Measurements from ENCODE around the gene BICD1. TPM values are rescaled to one million over a fixed set of nuclear protein-coding genes. Genes with fewer than 3 reads are reported as not detected.
A peak's percentile ranks its signal among the peaks of the same experiment; 100 is the strongest.

Gene BICD1
- polyA plus RNA-seq, 12 donors = 9.5 to 13.5 (median 11.8) TPM; not detected in 1

- DNase-seq = no peak
These were observed 34.2 kb downstream of the BICD1 start for GRCh38 chr12:32140877-32141276.

GRCh38 chr12:32145096-32145495 lies 38.4 kb downstream of the BICD1 start:
- no peak for DNase-seq

DNA sequence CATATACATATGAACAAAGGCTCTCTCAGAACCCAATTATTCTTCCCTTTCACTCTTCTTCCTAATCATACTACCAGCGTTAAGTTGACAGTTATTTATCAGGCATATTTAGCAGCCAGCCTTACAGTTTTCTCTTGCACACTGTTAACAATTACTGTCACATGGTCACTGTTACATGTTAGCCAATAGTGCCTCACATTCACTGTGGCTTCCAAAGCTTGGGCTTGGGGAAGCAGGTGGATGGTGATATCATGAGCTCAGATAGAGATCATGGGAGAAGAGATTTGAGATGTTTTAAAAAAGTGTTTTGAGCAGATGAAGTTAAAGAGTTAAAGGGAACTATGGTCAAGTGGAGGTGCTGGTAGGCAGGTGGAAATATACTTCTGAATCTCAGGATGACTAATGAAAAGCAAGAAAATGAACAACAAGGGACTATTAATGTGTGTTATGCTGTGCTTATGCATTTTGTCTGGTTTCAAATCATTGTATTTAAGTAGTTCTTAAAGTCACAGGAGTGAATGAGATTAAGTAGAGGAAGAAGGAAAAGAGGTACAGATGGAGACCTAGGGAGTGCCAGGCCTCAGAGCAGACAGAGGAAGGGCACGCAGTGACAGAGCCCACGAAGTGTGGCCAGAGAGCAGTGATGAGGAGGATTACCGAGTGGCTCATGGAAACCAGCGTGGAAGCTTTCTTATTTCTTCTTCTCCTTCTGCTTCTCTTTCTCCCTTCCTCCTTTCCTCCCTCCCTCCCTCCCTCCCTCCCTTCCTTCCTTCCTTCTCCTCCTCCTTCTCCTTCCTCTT lies 39.6 kb downstream of the BICD1 start:
- no peak for DNase-seq

DNA sequence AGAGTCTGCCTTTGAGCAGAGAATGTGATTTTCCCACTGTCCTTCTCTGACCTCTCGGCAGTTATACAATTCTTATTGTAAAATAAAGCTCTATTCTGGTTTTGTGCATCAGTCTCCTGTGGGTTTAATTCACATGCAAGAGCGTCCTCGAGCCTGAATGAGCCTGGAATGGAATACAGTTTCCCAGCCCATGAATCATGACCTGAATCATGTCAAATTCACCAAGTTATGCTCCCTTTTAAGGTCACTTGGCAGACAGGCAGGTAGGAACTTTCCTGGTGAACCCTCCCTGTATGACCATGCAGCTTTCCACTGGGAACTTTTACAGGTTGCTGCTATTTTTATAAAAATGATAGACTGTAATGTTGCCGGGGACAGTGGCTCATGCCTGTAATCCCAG lies 41.7 kb downstream of the BICD1 start:
- no peak for DNase-seq

DNA sequence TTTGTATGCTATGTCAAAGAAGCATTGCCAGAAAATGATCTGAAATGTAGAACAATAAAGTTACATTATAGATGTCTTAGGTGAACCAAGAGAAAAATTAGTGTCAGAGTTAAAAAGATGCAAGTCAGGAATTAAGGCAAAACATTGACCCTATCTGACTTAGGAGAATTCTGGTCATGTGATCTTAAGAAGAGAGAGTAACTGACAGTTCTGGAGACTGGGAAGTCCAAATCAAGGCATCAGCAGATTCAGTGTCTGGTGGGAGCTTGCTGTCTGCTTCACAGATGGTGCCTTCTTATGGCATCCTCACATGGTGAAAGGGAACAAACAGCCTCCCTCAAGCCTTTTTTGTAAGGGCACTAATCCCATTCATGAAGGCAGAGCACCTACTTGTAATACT lies 42.8 kb downstream of the BICD1 start:
- DNase-seq = no peak

DNA sequence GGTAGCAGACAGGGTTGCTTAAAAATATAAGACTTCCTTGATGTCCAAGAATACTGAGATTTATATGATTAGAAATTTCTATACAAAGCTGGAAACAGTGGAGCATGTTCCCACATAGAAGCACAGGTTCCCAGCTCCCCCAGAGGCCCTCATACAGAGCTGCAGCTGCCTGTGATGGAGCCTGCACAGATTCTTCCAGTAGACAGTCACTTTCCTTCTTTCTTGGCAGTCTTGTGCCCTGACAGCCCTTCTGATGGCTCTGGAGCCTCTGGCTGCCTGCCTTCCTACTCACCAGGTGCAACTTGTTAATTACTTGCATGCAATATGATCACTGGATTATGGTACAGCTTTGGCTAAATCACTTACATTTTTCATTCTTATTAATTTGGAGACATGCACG lies 44.4 kb downstream of the BICD1 start:
- DNase-seq = no peak

GRCh38 chr12:32151552-32151951 lies 44.9 kb downstream of the BICD1 start:
- DNase-seq = no peak

- DNase-seq = no peak
These were observed 48.4 kb downstream of the BICD1 start for GRCh38 chr12:32155041-32155440.

DNA sequence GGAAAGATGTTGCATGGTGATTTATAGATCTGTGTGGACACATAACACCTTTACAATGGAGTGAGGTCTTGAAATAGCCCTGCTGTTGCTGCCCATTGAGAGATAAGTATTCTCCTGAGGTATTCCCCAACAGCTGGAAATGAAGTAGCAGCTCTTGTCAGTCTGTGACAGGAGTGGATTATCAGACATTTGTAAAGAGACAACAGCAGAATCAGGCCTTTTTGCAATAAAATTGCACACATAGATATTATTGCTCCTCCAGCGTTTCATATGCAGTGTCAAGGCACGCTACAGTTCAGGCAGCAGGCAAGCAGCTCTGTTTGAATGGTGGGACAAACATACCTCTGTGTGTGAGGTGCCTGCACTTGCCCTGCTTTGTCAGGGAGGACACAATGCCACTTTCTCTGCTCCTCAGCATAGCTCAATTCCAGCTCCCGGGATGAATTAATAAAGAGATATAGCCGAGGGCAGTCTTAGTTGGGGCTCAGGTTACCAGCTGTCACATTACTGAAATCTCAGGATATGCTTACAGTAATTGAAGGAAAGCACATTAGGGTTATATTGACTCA lies 49.4 kb downstream of the BICD1 start:
- DNase-seq = no peak

DNA sequence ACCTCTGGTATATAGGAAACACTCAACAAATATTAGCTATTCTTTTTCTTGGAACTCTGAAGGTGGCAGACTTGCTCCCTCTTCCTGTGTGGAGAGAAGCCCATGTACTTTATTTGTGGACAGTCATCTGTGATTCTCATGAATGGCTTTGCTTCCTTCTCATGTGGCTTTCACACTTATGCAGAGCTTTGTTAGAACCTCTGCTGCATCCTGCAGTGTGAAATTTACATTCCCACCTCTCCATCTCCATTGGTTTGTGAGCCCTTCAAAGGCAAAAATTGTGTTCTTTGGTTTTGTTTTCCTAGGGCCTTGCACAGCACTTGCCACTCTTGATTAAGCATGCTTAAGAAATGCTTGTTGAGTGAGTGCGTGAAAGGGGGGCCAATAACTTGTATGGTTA lies 51.9 kb downstream of the BICD1 start:
- DNase-seq = no peak

DNA sequence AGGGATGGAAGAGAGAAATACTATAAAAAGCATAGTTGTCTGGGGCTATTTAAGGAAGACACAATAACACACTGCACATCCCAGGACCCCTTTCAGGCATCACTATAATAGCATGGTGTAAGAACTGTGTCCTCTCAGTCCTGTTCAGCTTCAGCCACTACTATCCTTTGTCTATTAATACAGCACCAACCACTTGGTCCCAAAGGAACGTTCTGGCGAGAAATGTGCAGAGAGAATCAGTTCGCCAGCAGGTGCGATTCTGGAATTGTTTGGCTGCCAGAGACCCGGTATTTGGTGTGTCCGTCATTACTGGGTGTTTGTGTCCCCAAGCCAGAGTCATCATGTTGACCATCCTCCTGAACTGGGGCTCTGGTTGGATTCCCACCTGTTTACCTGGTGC lies 52.7 kb downstream of the BICD1 start:
- DNase-seq = no peak

- DNase-seq = peak; percentile 7
These were observed 53.3 kb downstream of the BICD1 start for GRCh38 chr12:32159925-32160324.

DNA sequence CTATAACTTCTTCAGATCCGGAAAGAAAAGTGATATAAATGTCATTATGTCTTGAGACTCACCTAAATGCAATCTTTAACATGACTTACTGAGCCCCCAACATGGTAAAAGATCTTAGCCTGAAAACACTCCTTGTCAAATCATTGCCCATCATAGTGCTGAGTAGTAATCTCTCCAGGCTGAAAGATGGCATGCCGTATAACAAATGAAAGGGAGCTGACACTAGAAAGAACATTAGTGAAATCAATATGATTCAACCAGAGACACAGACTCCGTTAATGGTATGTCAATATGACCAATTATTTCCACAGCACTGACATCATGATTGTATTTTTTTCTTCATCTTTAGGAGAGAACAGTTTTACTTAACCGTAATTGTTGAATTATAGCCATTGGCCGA lies 54.4 kb downstream of the BICD1 start:
- no peak for DNase-seq

- DNase-seq = no peak
These were observed 56.9 kb downstream of the BICD1 start for GRCh38 chr12:32163596-32163995.

GRCh38 chr12:32166510-32166909 lies 59.9 kb downstream of the BICD1 start:
- DNase-seq = no peak

DNA sequence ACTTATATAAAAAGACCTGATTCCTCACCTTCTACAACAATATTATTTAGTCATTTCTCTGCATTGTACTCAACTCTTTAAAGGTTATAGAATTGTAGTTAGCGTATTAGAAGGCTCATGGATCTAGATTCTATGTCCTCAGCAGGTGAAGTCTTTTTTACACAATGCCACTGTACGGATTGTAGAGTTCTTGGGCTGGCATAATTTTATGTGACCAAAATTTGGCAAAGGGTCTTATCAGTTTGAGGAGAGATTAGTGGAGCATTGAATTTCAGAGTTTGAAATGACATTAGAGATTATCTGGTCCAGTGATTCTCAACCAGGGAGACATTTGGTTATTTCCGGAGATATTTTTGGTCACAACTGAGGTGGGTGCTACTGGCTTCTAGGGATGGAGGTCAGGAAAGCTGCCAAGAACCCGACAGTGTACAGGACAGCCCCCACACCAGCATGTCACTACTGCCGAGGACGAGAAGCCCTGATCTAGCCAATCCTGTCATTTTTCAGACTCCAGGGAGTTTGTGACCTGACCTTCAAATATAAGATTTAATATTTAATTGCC lies 63.9 kb downstream of the BICD1 start:
- DNase-seq = no peak

- no peak for DNase-seq
These were observed 64.6 kb downstream of the BICD1 start for GRCh38 chr12:32171211-32171610.

GRCh38 chr12:32176606-32177005 lies 70.0 kb downstream of the BICD1 start:
- DNase-seq = no peak

- no peak for DNase-seq
These were observed 71.8 kb downstream of the BICD1 start for GRCh38 chr12:32178341-32179010.

- DNase-seq = no peak
These were observed 72.4 kb downstream of the BICD1 start for GRCh38 chr12:32179011-32179395.

DNA sequence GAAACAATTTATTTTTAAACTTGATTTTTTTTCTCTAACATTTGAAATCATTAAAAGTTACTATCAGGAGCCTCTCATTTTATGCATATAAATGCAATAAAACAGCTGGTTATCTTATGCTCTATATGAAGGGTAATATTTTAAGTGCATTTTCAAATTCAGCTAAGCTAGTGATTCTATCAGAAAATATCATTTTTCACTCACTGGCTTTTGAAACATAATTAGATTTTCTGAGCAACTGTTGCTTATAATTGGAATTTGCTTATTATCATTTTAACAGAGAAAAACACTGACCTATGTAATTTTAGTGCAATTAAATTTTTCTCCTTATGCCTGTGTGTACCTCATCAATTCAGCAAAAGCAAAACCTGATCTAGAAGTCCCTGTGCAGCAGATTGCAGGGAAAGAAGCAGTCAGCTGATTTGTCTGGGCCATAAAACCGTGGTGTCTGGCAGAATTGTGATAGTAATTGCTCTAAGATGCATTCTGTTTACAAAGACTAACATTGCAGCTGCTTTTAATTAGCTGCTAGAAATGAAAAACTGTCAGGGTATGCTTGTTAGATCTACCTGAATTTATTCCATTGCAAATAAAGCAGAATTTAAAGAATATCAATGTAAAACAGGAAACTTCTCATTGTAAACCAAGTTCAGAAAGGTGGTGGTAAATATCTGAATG lies 75.0 kb downstream of the BICD1 start:
- no peak for DNase-seq

- DNase-seq = no peak
These were observed 77.0 kb downstream of the BICD1 start for GRCh38 chr12:32183650-32184049.
